GM12878 (cell line): ENCODE results near the gene EBI3. TPM values are rescaled to one million over a fixed set of nuclear protein-coding genes. Genes with fewer than 3 reads are reported as not detected.

Source experiments
- ATAC-seq: fragments of 200-7000 bp; cut with Tn5 transposase; 3 replicates; pipeline ENCODE4 v1.9.1; 2020; ENCODE audit warnings: mild to moderate bottlenecking, moderate library complexity
- BruUV-seq: library from RNA; stranded (reverse); fragments of 400-500 nt; replicated peaks from 2 replicates; lab custom pipeline; 2021; lab: Mats Ljungman, UMichigan
- CTCF ChIA-PET: fragments of 300-600 bp; sonication (Branson Sonifier 250); formaldehyde crosslinking; extraction: SDS; loops from one replicate; lab custom pipeline; 2021; ENCODE audit warnings: inconsistent platforms; lab: Yijun Ruan, JAX
- POLR2A ChIA-PET: fragments of 350-600 bp; formaldehyde crosslinking; extraction: SDS; loops from one replicate; lab custom pipeline; 2021; ENCODE audit warnings: inconsistent platforms; lab: Charles Lee
- RAD21 ChIA-PET: fragments of 300-600 bp; sonication (Branson Sonifier 250); formaldehyde crosslinking; loops from one replicate; lab custom pipeline; 2023; ENCODE audit warnings: antibody characterized with exemption; ENCODE audit not compliant: unreplicated experiment; lab: Charles Lee
- SMC1A ChIA-PET: fragments of 300-600 bp; sonication (Branson Sonifier 250); formaldehyde crosslinking; loops from one replicate; lab custom pipeline; 2023; ENCODE audit not compliant: unreplicated experiment, uncharacterized antibody; lab: Charles Lee
- DNase-seq: peaks from one replicate; pipeline ENCODE4 v3.0.0-alpha.2; 2011; ENCODE audit warnings: low read depth, low spot score
- FAIRE-seq: peaks from 3 replicates; lab custom pipeline; 2011; peaks lifted over from hg19 to GRCh38; lab: Jason Lieb, UNC
- H2AFZ ChIP-seq: 2 replicates; pipeline ENCODE4 v1.6.0; 2011; ENCODE audit warnings: low read depth, low read length, control low read depth; ENCODE audit not compliant: control insufficient read depth
- H3K27ac ChIP-seq: 2 replicates; pipeline ENCODE4 v1.5.1; 2011; ENCODE audit warnings: control low read depth; ENCODE audit not compliant: control insufficient read depth, insufficient read depth
- H3K27me3 ChIP-seq, 2 experiments: replicated peaks in 1 of 2; 2 replicates each; pipeline versions ENCODE4 v1.6.0 to v1.6.1; 2011; ENCODE audit warnings: low read length in 1 of 2; ENCODE audit not compliant: control insufficient read depth in 2 of 2, insufficient read depth in 2 of 2
- H3K36me3 ChIP-seq, 2 experiments: 2 replicates each; pipeline ENCODE4 v1.5.1; 2011; ENCODE audit warnings: low read length in 1 of 2; ENCODE audit not compliant: control insufficient read depth in 2 of 2, insufficient read depth in 2 of 2
- H3K4me1 ChIP-seq: 2 replicates; pipeline ENCODE4 v1.6.1; 2011; ENCODE audit warnings: mild to moderate bottlenecking, low read length, moderate library complexity, mixed read lengths; ENCODE audit not compliant: control insufficient read depth, insufficient read depth
- H3K4me2 ChIP-seq: 2 replicates; pipeline ENCODE4 v1.6.0; 2011; ENCODE audit warnings: control low read depth; ENCODE audit not compliant: control insufficient read depth, insufficient read depth
- H3K4me3 ChIP-seq: fragments of 200-600 bp; sonication (generic); 2 replicates; pipeline ENCODE4 v1.5.1; 2016
- H3K79me2 ChIP-seq: 2 replicates; pipeline ENCODE4 v1.6.0; 2011; ENCODE audit warnings: low read length; ENCODE audit not compliant: control insufficient read depth, insufficient read depth
- H3K9ac ChIP-seq: 2 replicates; pipeline ENCODE4 v1.8.0; 2011; ENCODE audit warnings: low read length, control low read depth, mixed read lengths; ENCODE audit not compliant: control insufficient read depth, insufficient read depth
- H3K9me3 ChIP-seq: replicated peaks from 3 replicates; pipeline ENCODE4 v1.5.1; 2011; ENCODE audit warnings: mild to moderate bottlenecking, low read length; ENCODE audit not compliant: control insufficient read depth, insufficient read depth
- H4K20me1 ChIP-seq: 2 replicates; pipeline ENCODE4 v1.6.0; 2011; ENCODE audit not compliant: control insufficient read depth, insufficient read depth
- BHLHE40 ChIP-seq, 2 experiments: fragments of 450-650 bp in 1 of 2; IDR thresholded peaks; 2 replicates each; pipeline ENCODE4 v1.6.1; 2011 to 2017; ENCODE audit warnings: low read depth in 2 of 2, borderline replicate concordance in 1 of 2, improper control_type of control experiment in 1 of 2, low read length in 1 of 2, mild to moderate bottlenecking in 1 of 2
- CBX5 ChIP-seq: sonication (generic); IDR thresholded peaks from 2 replicates; pipeline ENCODE4 v1.6.1; 2016; ENCODE audit warnings: low read depth, moderate library complexity, mild to moderate bottlenecking, inconsistent platforms
- HDGF ChIP-seq: fragments of 450-650 bp; IDR thresholded peaks from 2 replicates; pipeline ENCODE4 v1.6.1; 2016; ENCODE audit warnings: antibody characterized with exemption
- MYC ChIP-seq: IDR thresholded peaks from 2 replicates; pipeline ENCODE4 v1.6.1; 2011; ENCODE audit warnings: mild to moderate bottlenecking, low read length, moderate library complexity, inconsistent platforms; ENCODE audit not compliant: insufficient read depth, insufficient replicate concordance, insufficient read length, severe bottlenecking
- NBN ChIP-seq: fragments of 450-650 bp; IDR thresholded peaks from 2 replicates; pipeline ENCODE4 v1.6.1; 2016
- POU2F2 ChIP-seq: IDR thresholded peaks from 3 replicates; pipeline ENCODE4 v1.6.1; 2011; ENCODE audit warnings: low read depth, mild to moderate bottlenecking, low read length, borderline replicate concordance
- RB1 ChIP-seq: fragments of 450-650 bp; formaldehyde crosslinking; IDR thresholded peaks from 2 replicates; pipeline ENCODE4 v1.6.1; 2017; ENCODE audit warnings: mild to moderate bottlenecking, borderline replicate concordance
- STAT1 ChIP-seq: fragments of 450-650 bp; conservative IDR thresholded peaks from 2 replicates; pipeline ENCODE4 v1.6.1; 2014; ENCODE audit warnings: antibody characterized with exemption, mild to moderate bottlenecking
- TCF12 ChIP-seq: IDR thresholded peaks from 2 replicates; pipeline ENCODE4 v1.6.1; 2011; ENCODE audit warnings: low read depth, mild to moderate bottlenecking, low read length
- ZNF217 ChIP-seq: fragments of 450-650 bp; IDR thresholded peaks from 2 replicates; pipeline ENCODE4 v1.6.1; 2017; ENCODE audit warnings: antibody characterized with exemption, mild to moderate bottlenecking
- WGBS: methylation state at CpG from one replicate; pipeline ENCODE4 v1.1.6; 2016; ENCODE audit warnings: low lambda C conversion rate; ENCODE audit not compliant: insufficient replicate concordance, insufficient coverage; ENCODE audit errors: missing lambda C conversion rate; 5-methylcytosine and 5-hydroxymethylcytosine counted together
- in situ Hi-C: fragments of 300-500 bp; cut with MboI; formaldehyde crosslinking; loops from 9 replicates; pipeline ENCODE4 v1.14.3; 2018; ENCODE audit warnings: mixed read lengths
- intact Hi-C: fragments of 100-400 bp; cut with micrococcal nuclease; formaldehyde crosslinking; loops from one replicate; pipeline ENCODE4 v1.14.2; 2022; ENCODE audit not compliant: unreplicated experiment
- polyA plus RNA-seq, 11 experiments: library from polyadenylated mRNA; depleted of rRNA in 4 of 11; unstranded in 6 of 11; stranded (reverse) in 5 of 11; fragments of >200 nt; fragmentation: Nextera tagmentation in 4 of 11; fragmentation: Illumina TruSeq in 1 of 11; extraction: Ambion mirVana in 4 of 11; extraction: Trizol in 1 of 11; gene quantifications; 1 replicate in 1 of 11; 2 replicates in 10 of 11; pipeline versions ENCODE4 v1.2.1 to v1.2.3, GENCODE V29; 2011 to 2016; ENCODE audit warnings: inconsistent platforms in 2 of 11, missing spikeins in 2 of 11, low read depth in 1 of 11
- total RNA-seq, 4 experiments: library from RNA; depleted of rRNA in 3 of 4; stranded (reverse); fragments of >200 nt in 3 of 4; fragmentation: Illumina TruSeq in 1 of 4; extraction: Trizol in 1 of 4; gene quantifications; 2 replicates each; pipeline versions ENCODE4 v1.2.1 to v1.2.3, GENCODE V29; 2013 to 2021
- TF ChIP-seq, protein P1 (sequence below): fragments of 450-650 bp; IDR thresholded peaks from 2 replicates; pipeline ENCODE4 v1.6.1; 2018; ENCODE audit warnings: borderline replicate concordance, mild to moderate bottlenecking; ENCODE audit not compliant: partially characterized antibody
- TF ChIP-seq, protein P2 (sequence below), 3 experiments: IDR thresholded peaks in 2 of 3; conservative IDR thresholded peaks in 1 of 3; 2 replicates each; pipeline ENCODE4 v1.5.1; 2011; ENCODE audit warnings: low read depth in 3 of 3, low read length in 3 of 3, mild to moderate bottlenecking in 3 of 3, control low read depth in 2 of 3, moderate library complexity in 2 of 3, inconsistent platforms in 1 of 3, mixed read lengths in 1 of 3; ENCODE audit not compliant: control insufficient read depth in 2 of 3, insufficient read depth in 1 of 3; ENCODE audit errors: extremely low read depth in 1 of 3

The EBI3 gene
- total and polyA plus RNA-seq, 10 of the 15 experiments (the other 5 are each of a cell fraction or from before 2014, with no cell fraction given) = 22.0 to 288 (median 186) TPM

- DNase-seq = no peak
- no peak overlapping the region for H3K4me2 ChIP-seq
- RAD21 ChIA-PET = interaction anchor here (0.5 to 1.5 kb wide), 3 partner anchors 61 to 216 kb away, joined by 3 to 6 read pairs (median 3); partner anchors contain the start of gene EEF2
- SMC1A ChIA-PET = interaction anchor here (1.0 to 1.4 kb wide), 3 partner anchors 13 to 343 kb away, joined by 3 to 5 read pairs (median 4); partner anchors contain the start of gene EEF2
- H3K27me3 ChIP-seq = no peaks in the 10 kb centered on the region; a peak in 1 of 4 replicates
- no peaks in the 10 kb centered on the region; the same call in 2 of the 3 replicates for H3K9me3 ChIP-seq
- H3K79me2 ChIP-seq = no peaks in the 10 kb centered on the region
- in situ Hi-C loops (loop anchor here (10.0 kb wide), 1 partner anchor 536 kb away; no protein-coding TSS in a partner anchor), intact Hi-C loops (loop anchor here (5.0 kb wide), 3 partner anchors 34 to 489 kb away; partner anchors contain the start of gene EEF2)
- H3K9ac ChIP-seq = no peak overlapping the region
- CTCF ChIA-PET = interaction anchor here (0.5 to 6.3 kb wide), 11 partner anchors 7 to 359 kb away, joined by 3 to 63 read pairs (median 5); partner anchors contain the start of gene EEF2
- H3K4me3 ChIP-seq = no peak overlapping the region
- FAIRE-seq = no peak
- no peak overlapping the region for H3K27ac ChIP-seq
- no TSS peak for BruUV-seq
- no peak for ATAC-seq
- TF ChIP-seq BHLHE40 (IDR thresholded peaks at IDR 0.05; ENCODE audit: borderline replicate concordance in 1 of 2, low read depth in 2 of 2, low read length in 1 of 2) = no peak
- no peak for TF ChIP-seq STAT1
- no peak for TF ChIP-seq HDGF
- TF ChIP-seq POU2F2 = no peak
- TF ChIP-seq, protein P1, sequence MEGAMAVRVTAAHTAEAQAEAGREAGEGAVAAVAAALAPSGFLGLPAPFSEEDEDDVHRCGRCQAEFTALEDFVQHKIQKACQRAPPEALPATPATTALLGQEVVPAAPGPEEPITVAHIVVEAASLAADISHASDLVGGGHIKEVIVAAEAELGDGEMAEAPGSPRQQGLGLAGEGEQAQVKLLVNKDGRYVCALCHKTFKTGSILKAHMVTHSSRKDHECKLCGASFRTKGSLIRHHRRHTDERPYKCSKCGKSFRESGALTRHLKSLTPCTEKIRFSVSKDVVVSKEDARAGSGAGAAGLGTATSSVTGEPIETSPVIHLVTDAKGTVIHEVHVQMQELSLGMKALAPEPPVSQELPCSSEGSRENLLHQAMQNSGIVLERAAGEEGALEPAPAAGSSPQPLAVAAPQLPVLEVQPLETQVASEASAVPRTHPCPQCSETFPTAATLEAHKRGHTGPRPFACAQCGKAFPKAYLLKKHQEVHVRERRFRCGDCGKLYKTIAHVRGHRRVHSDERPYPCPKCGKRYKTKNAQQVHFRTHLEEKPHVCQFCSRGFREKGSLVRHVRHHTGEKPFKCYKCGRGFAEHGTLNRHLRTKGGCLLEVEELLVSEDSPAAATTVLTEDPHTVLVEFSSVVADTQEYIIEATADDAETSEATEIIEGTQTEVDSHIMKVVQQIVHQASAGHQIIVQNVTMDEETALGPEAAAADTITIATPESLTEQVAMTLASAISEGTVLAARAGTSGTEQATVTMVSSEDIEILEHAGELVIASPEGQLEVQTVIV = no peak
- TF ChIP-seq, protein P2, sequence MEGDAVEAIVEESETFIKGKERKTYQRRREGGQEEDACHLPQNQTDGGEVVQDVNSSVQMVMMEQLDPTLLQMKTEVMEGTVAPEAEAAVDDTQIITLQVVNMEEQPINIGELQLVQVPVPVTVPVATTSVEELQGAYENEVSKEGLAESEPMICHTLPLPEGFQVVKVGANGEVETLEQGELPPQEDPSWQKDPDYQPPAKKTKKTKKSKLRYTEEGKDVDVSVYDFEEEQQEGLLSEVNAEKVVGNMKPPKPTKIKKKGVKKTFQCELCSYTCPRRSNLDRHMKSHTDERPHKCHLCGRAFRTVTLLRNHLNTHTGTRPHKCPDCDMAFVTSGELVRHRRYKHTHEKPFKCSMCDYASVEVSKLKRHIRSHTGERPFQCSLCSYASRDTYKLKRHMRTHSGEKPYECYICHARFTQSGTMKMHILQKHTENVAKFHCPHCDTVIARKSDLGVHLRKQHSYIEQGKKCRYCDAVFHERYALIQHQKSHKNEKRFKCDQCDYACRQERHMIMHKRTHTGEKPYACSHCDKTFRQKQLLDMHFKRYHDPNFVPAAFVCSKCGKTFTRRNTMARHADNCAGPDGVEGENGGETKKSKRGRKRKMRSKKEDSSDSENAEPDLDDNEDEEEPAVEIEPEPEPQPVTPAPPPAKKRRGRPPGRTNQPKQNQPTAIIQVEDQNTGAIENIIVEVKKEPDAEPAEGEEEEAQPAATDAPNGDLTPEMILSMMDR (IDR thresholded peaks at IDR 0.05 in 2 of 3, conservative IDR thresholded peaks at IDR 0.05 in 1 of 3; ENCODE audit: control insufficient read depth in 2 of 3, extremely low read depth in 1 of 3, insufficient read depth in 1 of 3, low read depth in 3 of 3, low read length in 3 of 3) = no peak
- no peak for TF ChIP-seq RB1
- no peak for TF ChIP-seq CBX5
- no peak for TF ChIP-seq ZNF217
- no peak for TF ChIP-seq MYC
- no peak for TF ChIP-seq NBN
- TF ChIP-seq TCF12 = no peak
- TF ChIP-seq, all 136 proteins: peak for 0
- POLR2A ChIA-PET = interaction anchor here (1.4 to 2.2 kb wide), 2 partner anchors 9 to 216 kb away, joined by 3 to 5 read pairs; partner anchors contain the start of gene EEF2
- WGBS = 0% methylated on average over 2 of the region's 2 CpGs
- H2AFZ ChIP-seq = no peak overlapping the region
- H3K4me1 ChIP-seq = no peaks in the 10 kb centered on the region
- no peaks in the 10 kb centered on the region for H3K36me3 ChIP-seq
- H4K20me1 ChIP-seq = no peaks in the 10 kb centered on the region
Observed at GRCh38 chr19:4200940-4201542, 28.3 kb upstream of the EBI3 start.
